H9 (cell line): Measurements from ENCODE around the gene BEST1. TPM values are rescaled to one million over a fixed set of nuclear protein-coding genes. Genes with fewer than 3 reads are reported as not detected.

Experiments
- DNase-seq: peaks from one replicate; pipeline ENCODE4 v3.0.0-alpha.2; 2017
- H2AFZ ChIP-seq: one replicate; pipeline ENCODE4 v1.6.1; 2013; ENCODE audit warnings: mild to moderate bottlenecking, low read length, control low read depth, moderate library complexity
- H2AK5ac ChIP-seq: 2 replicates; pipeline ENCODE4 v1.6.1; 2013; ENCODE audit warnings: low read length, control low read depth, mixed read lengths; ENCODE audit not compliant: insufficient read length
- H2BK120ac ChIP-seq: one replicate; pipeline ENCODE4 v1.6.1; 2013; ENCODE audit warnings: low read depth, mild to moderate bottlenecking, low read length, control low read depth, inconsistent platforms; ENCODE audit not compliant: poor library complexity, severe bottlenecking
- H2BK12ac ChIP-seq: 2 replicates; pipeline ENCODE4 v1.6.1; 2013; ENCODE audit warnings: low read length, control low read depth, mixed read lengths, low read depth; ENCODE audit not compliant: insufficient read length
- H2BK15ac ChIP-seq: 2 replicates; pipeline ENCODE4 v1.6.1; 2013; ENCODE audit warnings: low read depth, low read length, control low read depth
- H2BK20ac ChIP-seq: one replicate; pipeline ENCODE4 v1.6.1; 2013; ENCODE audit warnings: low read depth, mild to moderate bottlenecking, low read length, control low read depth, inconsistent platforms; ENCODE audit not compliant: poor library complexity, severe bottlenecking
- H2BK5ac ChIP-seq: 2 replicates; pipeline ENCODE4 v1.6.1; 2013; ENCODE audit warnings: low read length, control low read depth, mixed read lengths; ENCODE audit not compliant: insufficient read length
- H3K14ac ChIP-seq: 2 replicates; pipeline ENCODE4 v1.6.1; 2013; ENCODE audit warnings: low read length, control low read depth; ENCODE audit not compliant: insufficient read depth
- H3K18ac ChIP-seq: 2 replicates; pipeline ENCODE4 v1.6.1; 2013; ENCODE audit warnings: low read depth, mild to moderate bottlenecking, mixed read lengths, low read length, control low read depth; ENCODE audit not compliant: insufficient read length
- H3K23ac ChIP-seq: 2 replicates; pipeline ENCODE4 v1.6.1; 2013; ENCODE audit warnings: low read length, control low read depth, mixed read lengths, low read depth; ENCODE audit not compliant: insufficient read length
- H3K23me2 ChIP-seq: 2 replicates; pipeline ENCODE4 v1.6.1; 2013; ENCODE audit warnings: low read depth, mild to moderate bottlenecking, mixed read lengths, low read length, control low read depth; ENCODE audit not compliant: insufficient read length, poor library complexity, severe bottlenecking
- H3K27ac ChIP-seq: 2 replicates; pipeline ENCODE4 v1.5.1; 2013; ENCODE audit warnings: low read length, control low read depth, mixed read lengths, low read depth; ENCODE audit not compliant: insufficient read length
- H3K27me3 ChIP-seq: 2 replicates; pipeline ENCODE4 v1.6.1; 2013; ENCODE audit warnings: low read length, control low read depth, inconsistent platforms; ENCODE audit not compliant: insufficient read depth
- H3K4ac ChIP-seq: 2 replicates; pipeline ENCODE4 v1.6.1; 2013; ENCODE audit warnings: low read depth, mild to moderate bottlenecking, control low read depth, inconsistent platforms, low read length, moderate library complexity
- H3K4me1 ChIP-seq: 2 replicates; pipeline ENCODE4 v1.6.1; 2013; ENCODE audit warnings: low read length, control low read depth, inconsistent platforms; ENCODE audit not compliant: insufficient read depth
- H3K4me2 ChIP-seq: 2 replicates; pipeline ENCODE4 v1.6.1; 2013; ENCODE audit warnings: low read length, control low read depth, mixed read lengths; ENCODE audit not compliant: insufficient read length, insufficient read depth
- H3K56ac ChIP-seq: 2 replicates; pipeline ENCODE4 v1.6.1; 2013; ENCODE audit warnings: low read depth, mild to moderate bottlenecking, mixed read lengths, low read length, control low read depth; ENCODE audit not compliant: insufficient read length
- H3K79me1 ChIP-seq: 2 replicates; pipeline ENCODE4 v1.6.1; 2013; ENCODE audit warnings: low read depth, mild to moderate bottlenecking, moderate library complexity, low read length, control low read depth, inconsistent platforms; ENCODE audit not compliant: insufficient read depth, poor library complexity, severe bottlenecking
- H3K79me2 ChIP-seq: 2 replicates; pipeline ENCODE4 v1.6.1; 2013; ENCODE audit warnings: low read length, control low read depth, inconsistent platforms; ENCODE audit not compliant: insufficient read depth
- H3K9ac ChIP-seq: 2 replicates; pipeline ENCODE4 v1.6.1; 2013; ENCODE audit warnings: low read length, control low read depth, mixed read lengths; ENCODE audit not compliant: insufficient read length; ENCODE audit errors: extremely low read depth
- H3K9me3 ChIP-seq: one replicate; pipeline ENCODE4 v1.6.1; 2013; ENCODE audit warnings: low read depth, low read length, inconsistent platforms; ENCODE audit not compliant: control insufficient read depth
- H3T11ph ChIP-seq: one replicate; pipeline ENCODE4 v1.6.1; 2013; ENCODE audit warnings: mild to moderate bottlenecking, low read length, control low read depth, inconsistent platforms
- H4K20me1 ChIP-seq: one replicate; pipeline ENCODE4 v1.6.1; 2013; ENCODE audit not compliant: control insufficient read depth, insufficient read length, insufficient read depth
- H4K5ac ChIP-seq: 2 replicates; pipeline ENCODE4 v1.6.1; 2013; ENCODE audit warnings: low read depth, mild to moderate bottlenecking, mixed read lengths, low read length, control low read depth; ENCODE audit not compliant: insufficient read length
- H4K8ac ChIP-seq: replicated peaks from 2 replicates; pipeline ENCODE4 v1.6.1; 2013; ENCODE audit warnings: low read length, control low read depth, mixed read lengths, low read depth; ENCODE audit not compliant: insufficient read length
- H4K91ac ChIP-seq: 2 replicates; pipeline ENCODE4 v1.6.1; 2013; ENCODE audit warnings: low read depth, mild to moderate bottlenecking, moderate library complexity, mixed read lengths, low read length, control low read depth; ENCODE audit not compliant: insufficient read length
- H3K27ac Mint-ChIP-seq, 3 experiments: 2 replicates in 2 of 3; 3 replicates in 1 of 3; pipeline ENCODE4 v1.8.0; 2020 to 2021; ENCODE audit warnings: mixed read lengths in 3 of 3, mild to moderate bottlenecking in 1 of 3, moderate library complexity in 1 of 3
- H3K27me3 Mint-ChIP-seq: 2 replicates; pipeline ENCODE4 v1.8.0; 2021; ENCODE audit warnings: low read depth, mild to moderate bottlenecking, moderate library complexity, mixed read lengths
- H3K36me3 Mint-ChIP-seq, 3 experiments: 2 replicates in 2 of 3; 3 replicates in 1 of 3; pipeline ENCODE4 v1.8.0; 2020 to 2021; ENCODE audit warnings: low read depth in 3 of 3, mixed read lengths in 3 of 3; ENCODE audit not compliant: insufficient read depth in 1 of 3
- H3K4me1 Mint-ChIP-seq, 2 experiments: 2 replicates each; pipeline ENCODE4 v1.8.0; 2020; ENCODE audit warnings: mixed read lengths in 2 of 2
- H3K4me3 Mint-ChIP-seq, 2 experiments: 2 replicates in 1 of 2; 3 replicates in 1 of 2; pipeline ENCODE4 v1.8.0; 2020 to 2021; ENCODE audit warnings: mild to moderate bottlenecking in 2 of 2, mixed read lengths in 2 of 2, moderate library complexity in 1 of 2
- H3K9me3 Mint-ChIP-seq, 2 experiments: 2 replicates in 1 of 2; 3 replicates in 1 of 2; pipeline ENCODE4 v1.8.0; 2020; ENCODE audit warnings: mild to moderate bottlenecking in 2 of 2, mixed read lengths in 2 of 2, moderate library complexity in 1 of 2
- CTCF ChIP-seq: fragments of 200-600 bp; sonication (generic); conservative IDR thresholded peaks from 3 replicates; pipeline ENCODE4 v1.8.0; 2021; ENCODE audit warnings: antibody characterized with exemption, mild to moderate bottlenecking
- WGBS: extraction: QIAGEN DNeasy Blood & Tissue Kit; methylation state at CpG from one replicate; pipeline ENCODE4 v1.1.7; 2013; ENCODE audit warnings: missing lambda C conversion rate, low lambda C conversion rate, mixed read lengths; ENCODE audit not compliant: insufficient read length; ENCODE audit errors: extremely low coverage; 5-methylcytosine and 5-hydroxymethylcytosine counted together
- total RNA-seq: library from RNA; stranded (reverse); gene quantifications from 2 replicates; pipeline ENCODE4 v1.2.1, GENCODE V29; 2021

The BEST1 gene
- total RNA-seq, 1 experiment from 2014 or later, result 0.24 TPM

GRCh38 chr11:61980783-61981541 is 30.8 kb downstream of the BEST1 start:
- Histone ChIP-seq H3K27ac (no peak overlapping the region), H3K79me2 (no peaks in the 10 kb centered on the region), H4K91ac (no peak overlapping the region), H3K4me2 (no peak overlapping the region), H3K79me1 (no peaks in the 10 kb centered on the region), H3K23me2 (no peaks in the 10 kb centered on the region), H4K5ac (no peak overlapping the region), H3K14ac (no peak overlapping the region), H3K27me3 (peaks cover 5% of the 10 kb centered on the region; the same call in 1 of the 2 replicates), H2AK5ac (no peak overlapping the region), H2BK20ac (no peak overlapping the region), H2AFZ (no peak overlapping the region), H3K23ac (no peak overlapping the region), H2BK120ac (no peak overlapping the region), H3K56ac (no peak overlapping the region), H3K4me1 (no peaks in the 10 kb centered on the region), H4K20me1 (no peaks in the 10 kb centered on the region), H3K18ac (no peak overlapping the region), H3K4ac (no peak overlapping the region), H2BK12ac (no peak overlapping the region), H3K9me3 (no peaks in the 10 kb centered on the region), H2BK5ac (no peak overlapping the region), H3K9ac (no peak overlapping the region), H2BK15ac (no peak overlapping the region), H4K8ac (no peak overlapping the region), H3T11ph (no peak overlapping the region)
- Mint-ChIP-seq H3K27ac (no peak overlapping the region), H3K9me3 (peaks cover under 1 to 3% of the 10 kb centered on the region in 2 experiments; a peak in 2 of 5 replicates), H3K27me3 (peaks cover 82% of the 10 kb centered on the region), H3K4me1 (peaks cover 16% of the 10 kb centered on the region in 2 experiments), H3K36me3 (peaks cover 2 to 4% (median 3%) of the 10 kb centered on the region in 3 experiments; a peak in 3 of 7 replicates), H3K4me3 (no peak overlapping the region)
- no CpG with 5 or more reads among the region's 10 CpGs for WGBS
- DNase-seq, result no peak
- no peak for TF ChIP-seq CTCF
